Esophagus squamous epithelium (tissue), 5 donors: Measurements from ENCODE around the gene DPH6. TPM values are rescaled to one million over a fixed set of nuclear protein-coding genes. Genes with fewer than 3 reads are reported as not detected.

Source experiments
- DNase-seq: peaks from one replicate; lab custom pipeline; 2025; lab: John Stamatoyannopoulos, UW
- H3K27ac ChIP-seq, 4 donors: fragments of 200-600 bp; sonication (generic); one replicate each; pipeline ENCODE4 v1.5.1; 2016 to 2019; ENCODE audit warnings: mild to moderate bottlenecking in 1 of 4
- H3K27me3 ChIP-seq, 4 donors: fragments of 200-600 bp; sonication (generic); 1 replicate in 3 of 4; 2 replicates in 1 of 4; pipeline versions ENCODE4 v1.5.1 to v1.6.0; 2017 to 2021; ENCODE audit warnings: antibody characterized with exemption in 1 of 4
- H3K36me3 ChIP-seq, 3 donors: fragments of 200-600 bp; sonication (generic); one replicate each; pipeline ENCODE4 v1.5.1; 2016 to 2019
- H3K4me1 ChIP-seq, 3 donors: fragments of 200-600 bp; sonication (generic); one replicate each; pipeline ENCODE4 v1.5.1; 2017 to 2019
- H3K4me3 ChIP-seq, 4 donors: fragments of 200-600 bp; sonication (generic); 1 replicate in 3 of 4; 2 replicates in 1 of 4; pipeline ENCODE4 v1.5.1; 2016 to 2019; ENCODE audit warnings: mild to moderate bottlenecking in 2 of 4, moderate library complexity in 1 of 4
- H3K9me3 ChIP-seq, 3 donors: fragments of 200-600 bp; sonication (generic); one replicate each; pipeline ENCODE4 v1.5.1; 2016 to 2019
- CTCF ChIP-seq, 6 experiments: fragments of 450-650 bp in 4 of 6; fragments of 200-600 bp in 2 of 6; sonication (generic) in 2 of 6; IDR thresholded peaks; one replicate each; pipeline ENCODE4 v1.5.1; 2016 to 2019; ENCODE audit warnings: antibody characterized with exemption in 6 of 6, mild to moderate bottlenecking in 4 of 6, moderate library complexity in 4 of 6
- POLR2A ChIP-seq, 4 donors: fragments of 450-650 bp; IDR thresholded peaks; one replicate each; pipeline ENCODE4 v1.6.1; 2017; ENCODE audit warnings: antibody characterized with exemption in 4 of 4, mild to moderate bottlenecking in 4 of 4, moderate library complexity in 3 of 4
- WGBS, 2 donors: methylation state at CpG; one replicate each; pipeline ENCODE4 v1.1.5; 2018; 5-methylcytosine and 5-hydroxymethylcytosine counted together
- intact Hi-C: fragments of 100-400 bp; cut with DNase I; formaldehyde crosslinking; loops from one replicate; pipeline ENCODE4 v1.15.0; 2022
- total RNA-seq, 4 donors: library from RNA; depleted of rRNA; stranded (reverse); fragments of >200 nt; gene quantifications; one replicate each; pipeline ENCODE4 v1.1.0, GENCODE V29; 2016
- donor health status: DM: yes; HTN: yes; CAD: no.

The DPH6 gene
- total RNA-seq, 4 donors from 2014 or later: 8.8 to 21.4 (median 11.2) TPM

GRCh38 chr15:35567392-35567791 is 21.4 kb upstream of the DPH6 start:
- intact Hi-C loops: no loop called here
- 38 to 67% methylated on average over 1 of the region's 1 CpG for WGBS, 2 donors
- TF ChIP-seq POLR2A (IDR thresholded peaks at IDR 0.05) (no peak), CTCF (IDR thresholded peaks at IDR 0.05) (no peak)

GRCh38 chr15:35566991-35567390 is 21.0 kb upstream of the DPH6 start:
- no peak overlapping the region for H3K4me3 ChIP-seq
- no peaks in the 10 kb centered on the region for H3K36me3 ChIP-seq
- intact Hi-C loops: no loop called here
- WGBS, 2 donors: 73 to 82% methylated on average over 3 of the region's 3 CpGs
- no peaks in the 10 kb centered on the region for H3K9me3 ChIP-seq
- DNase-seq: no peak
- H3K4me1 ChIP-seq: no peaks in the 10 kb centered on the region
- H3K27ac ChIP-seq: no peak overlapping the region
- TF ChIP-seq CTCF (IDR thresholded peaks at IDR 0.05) (no peak), POLR2A (IDR thresholded peaks at IDR 0.05) (no peak)
- H3K27me3 ChIP-seq: no peaks in the 10 kb centered on the region

More at GRCh38 chr15:35567392-35567791, 21.4 kb upstream of the DPH6 start:
- Histone ChIP-seq H3K4me3 (no peak overlapping the region), H3K27me3 (no peaks in the 10 kb centered on the region), H3K27ac (no peak overlapping the region), H3K36me3 (no peaks in the 10 kb centered on the region), H3K4me1 (no peaks in the 10 kb centered on the region), H3K9me3 (no peaks in the 10 kb centered on the region)
- DNase-seq: no peak

- Histone ChIP-seq H3K4me3 (no peak overlapping the region), H3K4me1 (no peaks in the 10 kb centered on the region), H3K9me3 (no peaks in the 10 kb centered on the region), H3K36me3 (no peaks in the 10 kb centered on the region), H3K27ac (no peak overlapping the region), H3K27me3 (no peaks in the 10 kb centered on the region)
- WGBS, 2 donors: 57 to 68% methylated on average over 3 of the region's 3 CpGs
- no peak for DNase-seq
- intact Hi-C loops: no loop called here
- TF ChIP-seq POLR2A (IDR thresholded peaks at IDR 0.05) (no peak), CTCF (IDR thresholded peaks at IDR 0.05) (no peak)
Measured at GRCh38 chr15:35565901-35566300, 19.9 kb upstream of the DPH6 start.

GRCh38 chr15:35562641-35563040 is 16.7 kb upstream of the DPH6 start:
- Histone ChIP-seq H3K27me3 (no peaks in the 10 kb centered on the region), H3K27ac (no peak overlapping the region), H3K9me3 (no peaks in the 10 kb centered on the region), H3K36me3 (no peaks in the 10 kb centered on the region), H3K4me3 (no peak overlapping the region), H3K4me1 (no peaks in the 10 kb centered on the region)
- intact Hi-C loops: no loop called here
- TF ChIP-seq POLR2A (IDR thresholded peaks at IDR 0.05): no peak
- TF ChIP-seq CTCF (IDR thresholded peaks at IDR 0.05): no peak
- WGBS, 2 donors: 46 to 70% methylated on average over 1 of the region's 1 CpG
- no peak for DNase-seq

GRCh38 chr15:35561308-35561707 is 15.3 kb upstream of the DPH6 start:
- TF ChIP-seq POLR2A (IDR thresholded peaks at IDR 0.05) (no peak), CTCF (IDR thresholded peaks at IDR 0.05) (no peak)
- intact Hi-C loops: no loop called here
- Histone ChIP-seq H3K4me3 (no peak overlapping the region), H3K27me3 (no peaks in the 10 kb centered on the region), H3K36me3 (no peaks in the 10 kb centered on the region), H3K27ac (no peak overlapping the region), H3K9me3 (no peaks in the 10 kb centered on the region), H3K4me1 (no peaks in the 10 kb centered on the region)
- 93 to 97% methylated on average over 1 of the region's 1 CpG for WGBS, 2 donors
- DNase-seq: no peak
